Stimulated activated CD8-positive, alpha-beta memory T cell treated with anti-CD3 and anti-CD28 coated beads, Interleukin-12 subunit alpha, Interleukin-12 subunit beta, amount 100 ng/mL, for 1 hour (primary cell): ENCODE data around the gene CHAF1B.
A peak's percentile ranks its signal among the peaks of the same experiment; 100 is the strongest.
"Not testable (repeated sequence)": the region's sequence is repeated elsewhere in the genome, so short reads cannot be mapped to it uniquely, and the experiment has no call there.

ENCODE experiments used
- DNase-seq: peaks from one replicate; pipeline ENCODE4 v3.0.0-alpha.2; 2020; ENCODE audit warnings: low read depth

The CHAF1B gene

DNA sequence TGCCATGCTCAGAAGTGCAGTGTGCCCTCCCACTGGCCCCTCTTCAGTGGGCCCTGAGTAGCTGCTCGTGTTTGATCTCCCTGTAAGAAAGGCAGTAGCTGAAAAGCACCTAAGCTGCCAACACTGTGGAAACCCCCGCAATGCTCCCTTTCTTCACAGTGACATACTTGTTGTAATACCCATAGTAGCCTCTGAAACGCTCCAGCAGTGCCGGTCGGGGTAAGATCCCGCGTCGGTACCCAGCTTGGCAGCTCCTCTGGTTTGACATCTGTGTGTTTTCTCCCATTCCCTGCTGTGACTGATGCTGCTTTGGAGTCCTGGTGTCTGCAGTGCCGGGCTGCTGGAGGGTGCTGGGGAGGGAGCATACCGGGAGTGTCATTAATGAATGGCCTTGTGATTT is 3.6 kb downstream of the CHAF1B start:
- DNase-seq: no peak

GRCh38 chr21:36391649-36392048 is 6.5 kb downstream of the CHAF1B start:
- not testable (repeated sequence) for DNase-seq

GRCh38 chr21:36395353-36396111 is 10.3 kb downstream of the CHAF1B start:
- DNase-seq: no peak

DNA sequence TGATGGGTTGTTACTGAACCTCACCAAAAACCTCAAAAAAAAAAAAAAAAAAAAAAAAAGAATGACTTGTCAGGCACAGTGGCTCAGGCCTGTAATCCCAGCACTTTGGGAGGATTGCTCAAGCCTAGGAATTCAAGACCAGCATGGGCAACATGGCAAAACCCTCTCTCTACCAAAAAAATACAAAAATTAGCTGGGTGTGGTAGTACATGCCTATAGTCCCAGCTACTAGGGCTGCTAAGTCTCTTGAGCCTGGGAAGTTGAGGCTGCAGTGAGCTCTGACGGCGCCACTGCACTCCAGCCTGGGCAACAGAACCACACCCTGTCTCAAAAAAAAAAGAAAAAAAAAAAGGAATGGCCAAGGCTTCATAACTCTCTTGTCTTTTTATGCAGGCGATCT is 11.1 kb downstream of the CHAF1B start:
- no peak for DNase-seq

DNA sequence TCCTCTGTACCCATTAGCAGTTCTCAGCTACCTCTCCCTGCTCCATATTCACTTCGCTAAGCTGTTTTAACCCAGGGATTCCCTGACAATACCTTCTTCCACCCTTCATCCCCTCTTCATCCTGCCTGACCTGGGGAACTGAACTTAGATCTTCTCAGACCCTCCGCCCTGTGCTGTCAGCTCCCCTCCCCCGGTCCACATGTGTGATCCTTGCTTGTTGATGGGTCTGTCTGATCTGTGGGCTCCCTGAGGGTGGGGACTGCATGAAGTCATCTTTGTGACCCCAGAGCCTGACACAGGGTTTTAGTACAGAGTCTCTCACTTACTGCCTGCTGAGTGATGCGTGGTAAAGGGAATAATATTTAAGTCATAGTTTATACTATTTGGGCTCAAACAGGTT is 11.8 kb downstream of the CHAF1B start:
- no peak for DNase-seq

GRCh38 chr21:36397606-36398005 is 12.4 kb downstream of the CHAF1B start:
- no peak for DNase-seq

DNA sequence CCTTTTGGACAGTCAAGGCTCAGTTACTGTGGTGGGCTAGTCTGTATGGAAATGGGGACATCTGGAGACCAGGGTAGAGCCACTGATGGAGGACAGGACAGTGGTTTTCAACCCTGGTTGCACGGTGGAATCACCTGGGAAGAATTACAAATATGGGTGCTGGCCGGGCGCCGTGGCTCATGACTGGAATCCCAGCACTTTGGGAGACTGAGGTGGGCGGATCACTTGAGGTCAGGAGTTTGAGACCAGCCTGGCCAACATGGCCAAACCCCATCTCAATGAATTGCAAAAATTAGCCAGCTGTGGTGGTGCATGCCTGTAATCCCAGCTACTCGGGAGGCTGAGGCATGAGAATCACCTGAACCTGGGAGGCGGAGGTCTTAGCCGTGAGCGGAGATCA is 14.5 kb downstream of the CHAF1B start:
- DNase-seq: not testable (repeated sequence)

- no peak for DNase-seq
Measured at GRCh38 chr21:36400719-36401118, 15.5 kb downstream of the CHAF1B start.

GRCh38 chr21:36402339-36402738 is 17.1 kb downstream of the CHAF1B start:
- no peak for DNase-seq

DNA sequence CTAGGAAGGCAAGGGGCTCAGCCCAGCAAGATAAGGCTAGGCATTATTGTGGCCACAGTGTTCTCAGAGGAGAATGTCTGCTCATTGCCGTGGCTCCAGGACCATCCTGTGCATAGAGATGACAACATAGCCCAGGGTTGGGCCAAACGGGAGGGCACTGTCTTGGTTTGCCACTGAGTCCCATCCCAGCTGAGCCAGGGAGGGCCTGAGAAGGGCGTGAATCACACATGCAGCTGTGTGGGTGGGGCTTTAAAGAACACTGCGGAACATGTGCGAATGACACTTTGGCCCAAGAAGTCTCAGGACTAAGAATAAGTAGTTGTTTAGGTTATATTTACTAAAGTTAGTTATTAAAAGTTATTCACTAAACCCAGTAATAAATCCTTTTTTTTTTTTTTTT is 18.5 kb downstream of the CHAF1B start:
- DNase-seq: no peak

DNA sequence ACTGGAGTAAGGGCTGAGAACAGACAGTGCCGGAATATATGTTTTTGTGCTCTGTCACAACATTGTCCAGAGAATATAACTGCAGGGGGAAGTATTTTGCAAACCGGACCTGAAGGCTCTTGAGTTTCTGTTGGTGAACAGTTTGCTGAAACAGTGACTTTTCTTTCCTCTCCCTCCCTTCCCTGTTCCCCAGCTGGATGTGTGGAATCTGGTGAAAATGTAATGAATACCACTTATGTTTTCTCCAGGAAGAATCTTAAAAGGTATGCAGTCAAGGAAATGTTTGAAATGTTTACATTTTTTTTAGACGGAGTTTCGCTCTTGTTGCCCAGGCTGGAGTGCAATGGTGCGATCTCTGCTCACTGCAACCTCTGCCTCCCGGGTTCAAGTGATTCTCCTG is 23.4 kb downstream of the CHAF1B start:
- DNase-seq: no peak

DNA sequence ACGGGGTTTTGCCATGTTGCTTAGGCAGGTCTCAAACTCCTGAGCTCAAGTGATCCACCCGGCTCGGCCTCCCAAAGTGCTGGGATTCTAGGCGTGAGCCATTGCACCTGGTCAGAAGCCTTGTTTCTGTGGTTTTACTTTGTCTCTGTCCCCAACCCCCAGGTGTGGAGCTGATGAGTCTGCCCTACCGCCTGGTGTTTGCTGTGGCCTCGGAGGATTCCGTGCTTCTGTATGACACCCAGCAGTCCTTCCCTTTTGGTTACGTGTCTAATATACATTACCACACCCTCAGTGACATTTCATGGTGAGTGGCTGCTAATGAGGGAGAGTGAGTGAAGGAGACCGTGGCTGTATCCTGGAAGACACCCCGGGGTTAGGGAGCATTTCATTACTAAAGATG is 26.1 kb downstream of the CHAF1B start:
- DNase-seq: no peak

DNA sequence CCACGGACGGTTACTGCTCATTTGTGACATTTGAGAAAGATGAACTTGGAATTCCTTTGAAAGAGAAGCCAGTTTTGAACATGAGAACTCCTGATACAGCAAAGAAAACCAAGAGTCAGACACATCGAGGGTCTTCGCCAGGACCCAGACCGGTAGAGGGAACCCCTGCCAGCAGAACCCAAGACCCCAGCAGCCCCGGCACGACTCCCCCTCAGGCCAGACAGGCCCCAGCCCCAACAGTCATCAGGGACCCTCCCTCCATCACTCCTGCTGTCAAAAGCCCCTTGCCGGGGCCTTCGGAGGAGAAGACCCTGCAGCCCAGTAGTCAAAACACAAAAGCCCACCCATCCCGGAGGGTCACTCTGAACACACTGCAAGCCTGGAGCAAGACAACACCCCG is 27.7 kb downstream of the CHAF1B start:
- no peak for DNase-seq

DNA sequence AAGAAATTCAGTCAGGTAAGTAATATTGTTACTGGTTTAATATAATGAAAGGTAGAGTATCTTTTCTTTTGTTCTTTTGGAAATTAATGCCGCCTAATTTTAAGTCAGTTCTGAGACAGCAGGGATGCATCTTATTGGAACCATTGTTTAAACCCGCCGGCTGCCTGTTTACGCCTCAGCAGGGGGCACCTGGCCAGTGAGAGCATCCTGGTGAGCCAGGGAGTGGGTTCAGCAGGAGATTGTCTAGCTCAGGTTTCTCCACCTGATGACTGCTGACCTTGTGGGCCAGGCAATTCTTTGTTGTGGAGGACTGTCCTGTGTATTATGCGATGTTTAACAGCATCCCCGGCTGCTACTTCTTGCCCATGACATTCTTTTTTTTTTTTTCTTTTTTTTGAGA is 30.2 kb downstream of the CHAF1B start:
- no peak for DNase-seq

GRCh38 chr21:36419241-36419640 is 34.0 kb downstream of the CHAF1B start:
- DNase-seq: no peak

GRCh38 chr21:36419996-36420395 is 34.8 kb downstream of the CHAF1B start:
- DNase-seq: peak; percentile 21

- DNase-seq: no peak
Measured at GRCh38 chr21:36420571-36421339, 35.6 kb downstream of the CHAF1B start.

GRCh38 chr21:36422279-36423098 is 37.3 kb downstream of the CHAF1B start:
- DNase-seq: no peak

DNA sequence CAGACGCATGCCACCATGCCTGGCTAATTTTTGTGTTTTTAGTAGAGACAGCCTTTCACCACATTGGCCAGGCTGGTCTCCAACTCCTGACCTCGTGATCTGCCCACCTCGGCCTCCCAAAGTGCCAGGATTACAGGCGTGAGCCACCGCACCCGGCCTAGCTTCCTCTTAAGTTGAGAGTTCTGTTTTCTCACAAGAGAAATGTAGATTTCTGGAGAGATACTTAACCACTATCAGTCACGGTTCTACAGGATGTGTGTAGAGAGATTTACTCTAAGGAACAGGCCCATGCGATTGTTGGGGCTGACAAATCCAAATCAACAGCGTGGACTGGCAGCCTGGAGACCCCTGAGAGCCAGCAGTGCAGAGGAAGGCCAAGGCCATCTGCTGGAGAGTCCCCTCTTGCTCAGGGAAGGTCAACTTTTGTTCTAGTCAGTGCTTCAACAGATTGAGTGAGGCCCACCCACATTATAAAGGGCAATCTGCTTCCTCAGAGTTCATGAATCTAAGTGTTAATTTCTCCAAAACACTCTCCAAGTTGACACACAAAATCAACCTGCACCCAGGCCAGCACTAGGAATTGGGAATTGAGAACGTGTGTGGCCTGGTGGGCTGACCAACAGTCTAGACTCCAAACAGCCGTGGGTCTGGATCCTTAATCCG is 38.7 kb downstream of the CHAF1B start:
- DNase-seq: no peak

DNA sequence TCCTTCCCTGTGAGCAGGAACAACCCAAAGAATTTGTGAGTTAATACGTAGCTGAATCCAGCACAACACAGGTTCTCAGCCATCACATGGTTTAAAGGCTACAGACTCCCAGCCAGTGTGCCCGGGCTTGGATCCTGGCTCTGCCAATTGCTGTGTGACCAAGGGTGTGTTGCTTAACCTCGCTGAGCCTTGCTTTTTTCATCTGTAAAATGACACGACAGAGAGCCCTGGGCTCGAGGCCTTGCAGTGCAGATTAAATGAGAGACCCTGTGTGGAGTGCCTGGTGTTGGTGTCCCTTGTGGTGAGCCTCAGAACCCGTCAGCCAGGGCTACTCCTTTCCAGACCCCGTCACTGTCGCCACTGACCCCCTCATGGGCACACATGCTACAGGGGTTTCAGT is 39.4 kb downstream of the CHAF1B start:
- DNase-seq: no peak

- DNase-seq: no peak
Measured at GRCh38 chr21:36425286-36425685, 40.1 kb downstream of the CHAF1B start.

DNA sequence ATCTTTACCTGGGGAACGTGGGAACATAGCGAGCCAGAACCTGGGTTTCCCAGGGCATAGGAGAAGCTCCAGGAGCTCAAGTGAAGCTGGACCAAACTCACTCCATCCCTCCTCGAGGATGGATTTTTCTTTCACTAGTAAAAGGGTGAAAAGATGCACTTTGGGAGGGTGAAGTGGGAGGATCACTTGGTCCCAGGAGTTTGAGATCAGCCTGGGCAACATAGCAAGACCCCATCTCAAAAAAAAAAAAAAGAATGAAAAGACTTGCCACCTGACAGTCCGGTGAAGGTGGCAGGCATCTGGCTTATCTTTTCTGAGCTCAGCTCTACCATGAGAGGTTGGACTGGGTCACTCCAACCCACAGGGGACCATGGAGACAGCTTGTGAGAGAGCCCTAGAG is 42.3 kb downstream of the CHAF1B start:
- DNase-seq: no peak
